ENCODE results near the gene IL16. TPM values are rescaled to one million over a fixed set of nuclear protein-coding genes. Genes with fewer than 3 reads are reported as not detected.

IL16 gene
- total RNA-seq, 2 experiments from 2014 or later: 76.0 to 81.3 TPM

GRCh38 chr15:81274931-81275707 is 78.4 kb downstream of the IL16 start:
- peak overlapping the region; percentile 63 for H2AFZ ChIP-seq (ENCODE audit: low read length)
- TF ChIP-seq EZH2phosphoT487 (IDR thresholded peaks at IDR 0.05; ENCODE audit: borderline replicate concordance, low read depth, low read length): no peak
- TF ChIP-seq, protein P1, sequence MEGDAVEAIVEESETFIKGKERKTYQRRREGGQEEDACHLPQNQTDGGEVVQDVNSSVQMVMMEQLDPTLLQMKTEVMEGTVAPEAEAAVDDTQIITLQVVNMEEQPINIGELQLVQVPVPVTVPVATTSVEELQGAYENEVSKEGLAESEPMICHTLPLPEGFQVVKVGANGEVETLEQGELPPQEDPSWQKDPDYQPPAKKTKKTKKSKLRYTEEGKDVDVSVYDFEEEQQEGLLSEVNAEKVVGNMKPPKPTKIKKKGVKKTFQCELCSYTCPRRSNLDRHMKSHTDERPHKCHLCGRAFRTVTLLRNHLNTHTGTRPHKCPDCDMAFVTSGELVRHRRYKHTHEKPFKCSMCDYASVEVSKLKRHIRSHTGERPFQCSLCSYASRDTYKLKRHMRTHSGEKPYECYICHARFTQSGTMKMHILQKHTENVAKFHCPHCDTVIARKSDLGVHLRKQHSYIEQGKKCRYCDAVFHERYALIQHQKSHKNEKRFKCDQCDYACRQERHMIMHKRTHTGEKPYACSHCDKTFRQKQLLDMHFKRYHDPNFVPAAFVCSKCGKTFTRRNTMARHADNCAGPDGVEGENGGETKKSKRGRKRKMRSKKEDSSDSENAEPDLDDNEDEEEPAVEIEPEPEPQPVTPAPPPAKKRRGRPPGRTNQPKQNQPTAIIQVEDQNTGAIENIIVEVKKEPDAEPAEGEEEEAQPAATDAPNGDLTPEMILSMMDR (conservative IDR thresholded peaks at IDR 0.05; ENCODE audit: low read length): peak; percentile 84
- no peaks in the 10 kb centered on the region for H4K20me1 ChIP-seq (ENCODE audit: insufficient read depth, low read length)
- peaks cover 6% of the 10 kb centered on the region; the same call in 1 of the 2 replicates for H3K36me3 ChIP-seq (ENCODE audit: insufficient read depth, low read length)
- CTCF ChIA-PET (ENCODE audit: unreplicated experiment): interaction anchor here (0.6 to 1.6 kb wide), 7 partner anchors 9 to 63 kb away, joined by 3 to 7 read pairs (median 4); no protein-coding TSS in a partner anchor
- peaks cover 10% of the 10 kb centered on the region for H3K4me1 ChIP-seq (ENCODE audit: insufficient read depth, low read length, poor library complexity, severe bottlenecking)
- H3K27ac ChIP-seq (ENCODE audit: low read depth, low read length, poor library complexity, severe bottlenecking): no peak overlapping the region
- DNase-seq (ENCODE audit: low spot score): peak; percentile 89
- H3K79me2 ChIP-seq (ENCODE audit: insufficient read depth, low read depth, low read length): no peaks in the 10 kb centered on the region
- peaks cover 28% of the 10 kb centered on the region for H3K9me3 ChIP-seq (ENCODE audit: low read length)
- no peak overlapping the region for H3K4me3 ChIP-seq (ENCODE audit: low read depth, low read length, poor library complexity, severe bottlenecking)
- H3K9me2 ChIP-seq (ENCODE audit: insufficient read depth, low read length): no peaks in the 10 kb centered on the region
- H3K4me2 ChIP-seq (ENCODE audit: low read length): peak overlapping the region; percentile 29; the same call in 1 of the 2 replicates
- intact Hi-C loops (cut with micrococcal nuclease; ENCODE audit: unreplicated experiment): loop anchor here (1.0 to 2.0 kb wide), 4 partner anchors 19 to 206 kb away; no protein-coding TSS in a partner anchor
- POLR2A ChIA-PET: interaction anchor here (0.6 to 1.5 kb wide), 6 partner anchors 9 to 993 kb away, joined by 3 to 6 read pairs (median 4); no protein-coding TSS in a partner anchor
- BruUV-seq (replicated peaks): no TSS peak

GRCh38 chr15:81275711-81276392 is 79.2 kb downstream of the IL16 start:
- no TSS peak for BruUV-seq (replicated peaks)
- Histone ChIP-seq H4K20me1 (ENCODE audit: insufficient read depth, low read length) (no peaks in the 10 kb centered on the region), H3K4me3 (ENCODE audit: low read depth, low read length, poor library complexity, severe bottlenecking) (no peak overlapping the region), H2AFZ (ENCODE audit: low read length) (peak overlapping the region; percentile 47), H3K27ac (ENCODE audit: low read depth, low read length, poor library complexity, severe bottlenecking) (no peak overlapping the region), H3K9me2 (ENCODE audit: insufficient read depth, low read length) (no peaks in the 10 kb centered on the region), H3K4me1 (ENCODE audit: insufficient read depth, low read length, poor library complexity, severe bottlenecking) (peaks cover 10% of the 10 kb centered on the region), H3K9me3 (ENCODE audit: low read length) (peaks cover 28% of the 10 kb centered on the region), H3K79me2 (ENCODE audit: insufficient read depth, low read depth, low read length) (no peaks in the 10 kb centered on the region), H3K4me2 (ENCODE audit: low read length) (no peak overlapping the region), H3K36me3 (ENCODE audit: insufficient read depth, low read length) (peaks cover 6% of the 10 kb centered on the region; the same call in 1 of the 2 replicates)
- DNase-seq (ENCODE audit: low spot score): no peak
- intact Hi-C loops (cut with micrococcal nuclease; ENCODE audit: unreplicated experiment): loop anchor here (1.0 to 2.0 kb wide), 4 partner anchors 18 to 205 kb away; no protein-coding TSS in a partner anchor
- ChIA-PET POLR2A (interaction anchor here (0.6 to 1.5 kb wide), 4 partner anchors 11 to 993 kb away, joined by 3 to 5 read pairs (median 4); no protein-coding TSS in a partner anchor), CTCF (ENCODE audit: unreplicated experiment) (interaction anchor here (0.7 to 1.6 kb wide), 5 partner anchors 10 to 62 kb away, joined by 3 to 7 read pairs (median 6); no protein-coding TSS in a partner anchor)
- TF ChIP-seq, protein P1 (conservative IDR thresholded peaks at IDR 0.05; ENCODE audit: low read length): no peak
- TF ChIP-seq EZH2phosphoT487 (IDR thresholded peaks at IDR 0.05; ENCODE audit: borderline replicate concordance, low read depth, low read length): no peak

Measured in OCI-LY7 (cell line).